GM18907 (cell line): ENCODE measurements around the gene MYL11.

Experiments used
- ATAC-seq: cut with Tn5 transposase; IDR thresholded peaks from one replicate; pipeline ENCODE4 v1.9.1; 2021; ENCODE audit warnings: mild to moderate bottlenecking, moderate library complexity; ENCODE audit not compliant: unreplicated experiment

MYL11 gene

DNA sequence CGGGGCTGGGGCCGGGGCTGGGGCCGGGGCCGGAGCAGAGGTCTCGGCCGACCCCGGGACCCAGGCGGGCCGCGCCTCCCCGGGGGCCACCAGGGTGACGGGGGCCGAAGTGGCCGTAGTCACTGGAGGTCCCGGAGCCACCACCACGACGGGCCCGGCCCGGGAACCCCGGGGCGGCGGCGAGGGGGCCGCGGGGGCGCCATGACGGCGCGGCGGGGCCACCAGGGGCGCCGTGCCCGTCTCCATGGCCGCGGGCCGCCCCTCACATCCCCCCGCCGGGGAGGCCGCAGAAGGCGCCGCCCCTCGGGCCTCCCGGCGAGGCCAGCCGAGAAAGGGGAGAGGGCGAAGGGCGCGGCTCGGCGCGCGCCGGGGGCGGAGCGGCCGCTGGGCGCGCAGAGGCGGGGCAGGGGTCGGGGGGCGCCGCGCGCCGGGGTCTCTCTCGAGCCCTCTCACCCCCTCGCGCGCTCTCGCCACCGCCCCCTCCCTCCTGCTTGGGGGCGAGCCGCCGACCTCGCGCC is 4.6 kb upstream of the MYL11 start:
- peak; percentile 0 for ATAC-seq

DNA sequence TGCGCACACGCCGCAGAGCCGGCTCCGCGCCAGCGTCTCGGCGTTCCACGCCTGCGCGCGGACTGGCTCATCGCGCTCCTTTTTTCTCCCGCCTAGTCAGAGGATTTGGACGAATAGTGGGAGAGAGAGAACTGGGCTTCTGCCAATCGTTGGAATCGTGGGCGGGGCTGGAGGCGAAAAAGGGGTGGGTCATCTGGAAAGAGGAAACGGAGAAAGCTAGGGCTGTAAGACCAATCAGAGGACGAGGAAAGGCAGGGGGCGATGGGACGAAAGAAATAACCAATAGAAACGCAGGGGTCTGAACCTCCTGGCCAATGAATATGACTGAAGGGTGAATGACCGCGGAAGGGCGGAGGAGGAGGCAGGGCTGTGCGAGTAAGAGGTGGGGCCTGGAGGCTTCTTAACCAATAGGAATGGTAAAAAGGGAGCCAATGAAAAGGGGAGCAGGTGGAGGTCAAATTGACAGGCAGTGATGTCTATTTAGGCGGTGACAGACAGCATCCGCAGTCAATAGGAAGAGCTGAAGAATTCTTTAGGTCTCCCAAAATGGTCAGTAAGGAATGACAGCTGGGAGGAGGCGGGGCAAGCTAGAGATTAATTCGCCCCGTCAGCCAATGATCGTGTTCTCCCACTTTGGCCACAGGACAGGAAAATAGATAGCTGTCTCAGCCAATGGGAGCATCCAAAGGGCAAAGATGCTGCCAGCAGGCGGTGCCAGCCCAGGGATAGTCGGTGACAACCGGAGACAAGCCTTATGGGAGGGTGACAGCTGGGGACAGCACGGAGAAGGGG is 4.0 kb upstream of the MYL11 start, which contains the start of gene TBC1D10B:
TSS of gene TBC1D10B (minus strand) at position 39 of the 792 bp plus-strand sequence. CDS start 311 bp downstream, outside the sequence.
- peak; percentile 80 for ATAC-seq

- ATAC-seq, result no peak
Observed at GRCh38 chr16:30371248-30371816, 3.3 kb upstream of the MYL11 start.

DNA sequence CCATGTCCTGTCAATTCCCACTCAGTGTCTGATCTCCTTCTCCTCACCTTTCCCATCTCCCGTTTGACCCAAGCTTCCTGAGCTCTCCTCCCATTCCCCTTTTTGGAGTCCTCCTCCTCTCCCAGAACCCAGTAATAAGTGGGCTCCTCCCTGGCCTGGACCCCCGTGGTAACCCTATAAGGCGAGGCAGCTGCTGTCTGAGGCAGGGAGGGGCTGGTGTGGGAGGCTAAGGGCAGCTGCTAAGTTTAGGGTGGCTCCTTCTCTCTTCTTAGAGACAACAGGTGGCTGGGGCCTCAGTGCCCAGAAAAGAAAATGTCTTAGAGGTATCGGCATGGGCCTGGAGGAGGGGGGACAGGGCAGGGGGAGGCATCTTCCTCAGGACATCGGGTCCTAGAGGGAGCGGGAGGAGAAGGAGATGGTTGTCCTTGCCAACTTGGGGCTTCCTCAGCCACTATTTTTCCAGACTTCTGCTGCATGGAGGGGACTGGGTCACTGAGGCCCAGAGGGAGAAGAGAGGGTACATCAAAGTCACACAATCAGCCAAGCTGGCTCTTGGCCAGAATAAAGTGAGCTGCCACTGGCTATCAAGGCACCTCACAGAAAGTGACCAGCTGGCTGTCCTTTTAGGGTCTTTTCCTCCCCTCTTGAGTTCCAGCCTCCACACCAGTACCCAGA is 2.4 kb upstream of the MYL11 start:
- ATAC-seq, result no peak

DNA sequence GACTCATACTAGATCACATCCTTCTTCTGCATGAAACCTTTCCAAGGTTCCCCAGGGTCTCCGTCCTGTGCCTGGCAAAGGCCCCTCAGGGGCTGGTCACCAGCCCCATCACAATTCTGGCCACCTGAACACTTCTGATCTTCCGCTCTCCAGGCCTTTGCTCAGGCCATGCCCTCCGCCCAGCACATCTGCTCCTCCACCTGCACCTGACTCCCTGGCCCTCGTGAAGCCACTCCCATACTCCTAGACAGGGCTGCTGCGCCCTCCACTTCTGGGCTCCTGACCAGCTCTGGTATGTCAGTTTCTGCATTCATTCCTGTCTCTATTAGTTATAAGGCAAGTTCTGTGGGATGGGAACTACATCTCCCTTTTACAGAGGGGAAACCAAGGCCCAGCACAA is 1.9 kb upstream of the MYL11 start:
- ATAC-seq, result no peak

- ATAC-seq, result no peak
Observed at GRCh38 chr16:30375864-30376263, 1.3 kb downstream of the MYL11 start.

- no peak for ATAC-seq
Observed at GRCh38 chr16:30376461-30376902, 1.9 kb downstream of the MYL11 start.

DNA sequence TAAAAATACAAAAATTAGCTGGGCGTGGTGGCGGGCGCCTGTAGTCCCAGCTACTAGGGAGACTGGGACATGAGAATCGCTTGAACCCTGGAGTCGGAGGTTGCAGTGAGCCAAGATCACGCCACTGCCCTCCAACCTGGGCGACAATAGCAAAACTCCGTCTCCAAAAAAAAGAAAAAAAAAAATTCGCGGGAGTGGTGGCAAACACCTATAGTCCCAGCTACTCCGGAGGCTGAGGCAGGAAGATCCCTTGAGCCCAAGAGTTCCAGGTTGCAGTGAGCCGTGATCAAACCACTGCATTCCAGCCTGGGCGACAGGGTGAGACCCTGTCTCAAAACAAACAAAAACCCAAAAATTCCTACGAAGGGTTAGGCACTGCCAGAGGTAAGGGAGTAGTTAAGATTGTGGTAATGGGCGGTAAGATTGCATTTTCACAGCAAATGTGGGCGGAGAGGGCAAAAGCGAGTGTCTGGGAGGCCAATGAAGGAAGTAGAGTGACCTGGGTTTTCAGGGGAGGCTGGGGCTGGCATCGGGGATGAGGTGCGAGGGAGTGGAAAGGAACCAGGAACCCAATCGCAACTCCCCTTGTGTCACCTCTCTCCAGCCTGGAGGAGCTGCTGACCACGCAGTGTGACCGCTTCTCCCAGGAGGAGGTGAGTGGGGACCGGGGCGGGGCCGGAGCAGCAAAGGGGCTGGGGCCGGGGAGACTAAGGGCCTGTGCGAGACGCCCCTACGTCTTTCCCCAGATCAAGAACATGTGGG is 2.6 kb downstream of the MYL11 start:
- ATAC-seq, result no peak

DNA sequence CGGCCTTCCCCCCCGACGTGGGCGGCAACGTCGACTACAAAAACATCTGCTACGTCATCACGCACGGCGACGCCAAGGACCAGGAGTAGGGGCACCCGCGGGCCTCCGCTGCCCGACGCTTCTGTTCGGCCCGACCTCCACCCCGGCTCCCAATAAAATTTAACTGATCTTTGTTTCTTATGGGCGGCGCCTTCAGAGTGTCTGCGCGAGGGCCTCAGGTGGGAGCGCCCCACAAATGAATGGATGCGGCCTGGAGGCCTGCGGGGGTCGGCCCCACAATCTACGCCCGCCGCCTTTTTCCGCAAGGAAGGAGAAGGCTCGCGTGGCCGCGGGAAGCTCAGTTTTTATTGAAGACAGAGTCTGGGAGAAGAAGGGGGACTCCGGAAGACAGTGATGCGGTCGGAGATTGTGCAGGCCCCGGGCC is 3.2 kb downstream of the MYL11 start:
- peak; percentile 40 for ATAC-seq

- ATAC-seq, result peak; percentile 86
Observed at GRCh38 chr16:30378236-30379157, 3.9 kb downstream of the MYL11 start.

- no peak for ATAC-seq
Observed at GRCh38 chr16:30379158-30379783, 4.7 kb downstream of the MYL11 start.

DNA sequence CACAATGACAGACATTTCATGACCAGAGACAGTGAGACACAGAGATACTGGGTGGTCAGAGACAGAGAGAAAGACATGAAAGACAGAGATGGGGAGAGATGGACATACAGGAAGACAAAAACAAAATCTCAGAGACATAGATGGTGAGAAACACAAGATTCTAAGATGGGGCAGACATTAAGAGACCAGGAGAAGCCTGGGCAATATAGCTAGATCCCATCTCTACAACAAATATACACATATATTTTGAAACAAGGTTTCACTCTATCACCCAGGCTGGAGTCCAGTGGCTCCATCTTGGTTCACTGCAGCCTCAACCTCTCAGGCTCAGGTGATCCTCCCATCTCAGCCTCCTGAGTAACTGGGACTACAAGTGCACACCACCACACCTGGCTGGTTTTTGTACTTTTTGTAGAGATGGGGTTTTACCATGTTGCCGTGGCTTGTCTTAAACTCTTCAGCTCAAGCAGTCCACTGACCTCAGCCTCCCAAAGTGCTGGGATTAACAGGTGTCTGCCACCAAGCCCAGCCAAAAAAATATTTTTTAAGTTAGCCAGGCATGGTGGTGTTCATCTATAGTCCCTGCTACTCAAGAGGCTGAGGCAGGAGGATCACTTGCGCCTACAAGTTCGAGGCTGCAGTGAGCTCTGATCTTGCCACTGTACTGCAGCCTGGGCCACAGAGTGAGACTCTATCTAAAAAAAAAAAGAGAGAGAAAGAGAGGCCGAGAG is 5.6 kb downstream of the MYL11 start:
- no peak for ATAC-seq

DNA sequence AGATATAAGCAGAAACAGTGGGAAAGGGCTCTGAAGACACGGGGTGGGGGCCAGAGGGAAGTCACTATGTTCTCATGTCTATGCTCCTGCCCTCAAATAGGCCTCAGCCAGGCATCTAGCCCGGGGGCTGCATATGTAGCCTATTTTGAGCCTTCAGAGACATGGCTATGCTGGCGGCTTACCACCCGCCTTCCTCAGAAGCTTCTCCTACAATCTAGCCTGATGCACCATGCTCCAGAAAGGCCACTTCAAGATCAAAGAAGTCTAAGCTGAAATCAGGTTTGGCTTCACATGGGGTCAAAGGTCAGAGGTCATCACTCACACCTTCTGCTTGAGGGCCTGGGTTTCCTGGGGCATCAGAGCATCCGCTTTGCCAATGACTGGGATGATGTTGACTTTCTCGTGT is 6.2 kb downstream of the MYL11 start:
- ATAC-seq, result no peak

GRCh38 chr16:30381291-30382041 is 6.9 kb downstream of the MYL11 start:
- no peak for ATAC-seq

GRCh38 chr16:30382111-30382881 is 7.7 kb downstream of the MYL11 start, which contains the start of gene SEPTIN1:
Gene SEPTIN1, minus strand, starts transcription at chr16:30382561. Its CDS starts 19 bp downstream, at chr16:30382542.
- ATAC-seq, result no peak

GRCh38 chr16:30383521-30383920 is 8.9 kb downstream of the MYL11 start:
- no peak for ATAC-seq

- ATAC-seq, result no peak
Observed at GRCh38 chr16:30394592-30395154, 20.1 kb downstream of the MYL11 start.
